Stimulated activated memory B cell treated with anti-CD40 and anti-IgM and Interleukin-4, amounts not matched to agents 10 μg/mL and 1 μg/mL and 100 μg/mL, for 72 hours (primary cell): Measurements from ENCODE around the gene FAT4.

Experiments used
- ATAC-seq: fragments of 150-1000 bp; cut with Tn5 transposase; 2 replicates; pipeline ENCODE4 v1.10.0; 2021
- H3K27ac Mint-ChIP-seq: one replicate; pipeline ENCODE4 v1.8.0; 2022; ENCODE audit warnings: mild to moderate bottlenecking, mixed read lengths
- H3K27me3 Mint-ChIP-seq: one replicate; pipeline ENCODE4 v1.8.0; 2022; ENCODE audit warnings: mixed read lengths
- H3K36me3 Mint-ChIP-seq: one replicate; pipeline ENCODE4 v1.8.0; 2022; ENCODE audit warnings: mixed read lengths
- H3K4me1 Mint-ChIP-seq: one replicate; pipeline ENCODE4 v1.8.0; 2022; ENCODE audit warnings: mixed read lengths
- H3K4me3 Mint-ChIP-seq: one replicate; pipeline ENCODE4 v1.8.0; 2022; ENCODE audit warnings: mild to moderate bottlenecking, moderate library complexity, mixed read lengths
- H3K9me3 Mint-ChIP-seq: one replicate; pipeline ENCODE4 v1.8.0; 2022; ENCODE audit warnings: mixed read lengths

Gene FAT4

GRCh38 chr4:125314676-125315575 lies at the start of gene FAT4:
TSS of gene FAT4 (plus strand) at chr4:125314955. CDS start at chr4:125316412, 1,457 bp downstream.
- peak; percentile 58 for ATAC-seq
- Mint-ChIP-seq H3K27ac (no peak within 1 kb of the TSS), H3K4me1 (peaks cover 32% of the 10 kb centered on the region)

GRCh38 chr4:125265846-125266245 lies 48.9 kb upstream of the FAT4 start:
- H3K9me3 Mint-ChIP-seq: peaks cover 2% of the 10 kb centered on the region
- H3K27me3 Mint-ChIP-seq: no peaks in the 10 kb centered on the region
- ATAC-seq: no peak
- H3K27ac Mint-ChIP-seq: no peak overlapping the region
- H3K4me1 Mint-ChIP-seq: no peaks in the 10 kb centered on the region
- H3K4me3 Mint-ChIP-seq: no peak overlapping the region
- no peaks in the 10 kb centered on the region for H3K36me3 Mint-ChIP-seq

More at GRCh38 chr4:125314676-125315575, at the start of gene FAT4:
- peak within 1 kb of the TSS; percentile 77 for H3K4me3 Mint-ChIP-seq
- H3K9me3 Mint-ChIP-seq: no peaks in the 10 kb centered on the region
- H3K27me3 Mint-ChIP-seq: peaks cover 58% of the 10 kb centered on the region
- no peaks in the 10 kb centered on the region for H3K36me3 Mint-ChIP-seq

- Mint-ChIP-seq H3K9me3 (peaks cover 2% of the 10 kb centered on the region), H3K27me3 (no peaks in the 10 kb centered on the region), H3K4me1 (no peaks in the 10 kb centered on the region), H3K36me3 (no peaks in the 10 kb centered on the region), H3K4me3 (no peak overlapping the region), H3K27ac (no peak overlapping the region)
- ATAC-seq: no peak
These were observed 47.7 kb upstream of the FAT4 start for GRCh38 chr4:125266901-125267604.

- Mint-ChIP-seq H3K9me3 (peaks cover 2% of the 10 kb centered on the region), H3K4me3 (no peak overlapping the region), H3K36me3 (no peaks in the 10 kb centered on the region), H3K27ac (no peak overlapping the region), H3K27me3 (no peaks in the 10 kb centered on the region), H3K4me1 (no peaks in the 10 kb centered on the region)
- ATAC-seq: no peak
These were observed 47.1 kb upstream of the FAT4 start for GRCh38 chr4:125267630-125268029.

GRCh38 chr4:125268068-125268755 lies 46.5 kb upstream of the FAT4 start:
- Mint-ChIP-seq H3K4me3 (no peak overlapping the region), H3K4me1 (no peaks in the 10 kb centered on the region), H3K27me3 (no peaks in the 10 kb centered on the region), H3K27ac (no peak overlapping the region), H3K9me3 (peaks cover 2% of the 10 kb centered on the region), H3K36me3 (no peaks in the 10 kb centered on the region)
- no peak for ATAC-seq

- H3K9me3 Mint-ChIP-seq: no peaks in the 10 kb centered on the region
- no peaks in the 10 kb centered on the region for H3K27me3 Mint-ChIP-seq
- no peak overlapping the region for H3K4me3 Mint-ChIP-seq
- H3K4me1 Mint-ChIP-seq: no peaks in the 10 kb centered on the region
- ATAC-seq: peak; percentile 9
- H3K27ac Mint-ChIP-seq: no peak overlapping the region
- no peaks in the 10 kb centered on the region for H3K36me3 Mint-ChIP-seq
These were observed 37.9 kb upstream of the FAT4 start for GRCh38 chr4:125276811-125277210.

GRCh38 chr4:125277790-125278189 lies 37.0 kb upstream of the FAT4 start:
- no peak for ATAC-seq
- H3K4me3 Mint-ChIP-seq: no peak overlapping the region

GRCh38 chr4:125280892-125281403 lies 33.8 kb upstream of the FAT4 start:
- ATAC-seq: peak; percentile 27
- Mint-ChIP-seq H3K36me3 (no peaks in the 10 kb centered on the region), H3K9me3 (no peaks in the 10 kb centered on the region), H3K4me1 (no peaks in the 10 kb centered on the region), H3K27ac (no peak overlapping the region), H3K27me3 (no peaks in the 10 kb centered on the region), H3K4me3 (no peak overlapping the region)

More at GRCh38 chr4:125277790-125278189, 37.0 kb upstream of the FAT4 start:
- H3K36me3 Mint-ChIP-seq: no peaks in the 10 kb centered on the region
- no peaks in the 10 kb centered on the region for H3K9me3 Mint-ChIP-seq
- H3K4me1 Mint-ChIP-seq: no peaks in the 10 kb centered on the region
- no peak overlapping the region for H3K27ac Mint-ChIP-seq
- no peaks in the 10 kb centered on the region for H3K27me3 Mint-ChIP-seq

- Mint-ChIP-seq H3K4me3 (no peak overlapping the region), H3K4me1 (no peaks in the 10 kb centered on the region), H3K27ac (no peak overlapping the region), H3K36me3 (no peaks in the 10 kb centered on the region), H3K27me3 (no peaks in the 10 kb centered on the region), H3K9me3 (no peaks in the 10 kb centered on the region)
- ATAC-seq: no peak
These were observed 31.0 kb upstream of the FAT4 start for GRCh38 chr4:125283707-125284279.

- ATAC-seq: no peak
- Mint-ChIP-seq H3K27ac (no peak overlapping the region), H3K4me3 (no peak overlapping the region), H3K4me1 (no peaks in the 10 kb centered on the region), H3K9me3 (peaks cover 8% of the 10 kb centered on the region), H3K27me3 (no peaks in the 10 kb centered on the region), H3K36me3 (no peaks in the 10 kb centered on the region)
These were observed 17.6 kb upstream of the FAT4 start for GRCh38 chr4:125297116-125297515.

- Mint-ChIP-seq H3K27me3 (no peaks in the 10 kb centered on the region), H3K36me3 (no peaks in the 10 kb centered on the region), H3K4me1 (no peaks in the 10 kb centered on the region), H3K9me3 (no peaks in the 10 kb centered on the region), H3K4me3 (no peak overlapping the region), H3K27ac (no peak overlapping the region)
- no peak for ATAC-seq
These were observed 11.7 kb upstream of the FAT4 start for GRCh38 chr4:125303058-125303457.

- no peak for ATAC-seq
- Mint-ChIP-seq H3K9me3 (no peaks in the 10 kb centered on the region), H3K27ac (no peak overlapping the region), H3K4me3 (no peak overlapping the region), H3K27me3 (no peaks in the 10 kb centered on the region), H3K36me3 (no peaks in the 10 kb centered on the region), H3K4me1 (no peaks in the 10 kb centered on the region)
These were observed 10.9 kb upstream of the FAT4 start for GRCh38 chr4:125303821-125304220.

- no peaks in the 10 kb centered on the region for H3K4me1 Mint-ChIP-seq
- H3K9me3 Mint-ChIP-seq: no peaks in the 10 kb centered on the region
- no peaks in the 10 kb centered on the region for H3K36me3 Mint-ChIP-seq
- no peak overlapping the region for H3K4me3 Mint-ChIP-seq
- no peak for ATAC-seq
- H3K27me3 Mint-ChIP-seq: no peaks in the 10 kb centered on the region
- no peak overlapping the region for H3K27ac Mint-ChIP-seq
These were observed 8.6 kb upstream of the FAT4 start for GRCh38 chr4:125306112-125306511.

GRCh38 chr4:125306533-125306932 lies 8.2 kb upstream of the FAT4 start:
- no peaks in the 10 kb centered on the region for H3K36me3 Mint-ChIP-seq
- no peaks in the 10 kb centered on the region for H3K27me3 Mint-ChIP-seq
- H3K4me3 Mint-ChIP-seq: no peak overlapping the region
- H3K9me3 Mint-ChIP-seq: no peaks in the 10 kb centered on the region
- no peaks in the 10 kb centered on the region for H3K4me1 Mint-ChIP-seq
- ATAC-seq: no peak
- H3K27ac Mint-ChIP-seq: no peak overlapping the region

- ATAC-seq: no peak
- H3K4me3 Mint-ChIP-seq: no peak overlapping the region
- peaks cover 33% of the 10 kb centered on the region for H3K27me3 Mint-ChIP-seq
- no peaks in the 10 kb centered on the region for H3K36me3 Mint-ChIP-seq
- peaks cover 28% of the 10 kb centered on the region for H3K4me1 Mint-ChIP-seq
- H3K9me3 Mint-ChIP-seq: no peaks in the 10 kb centered on the region
- no peak overlapping the region for H3K27ac Mint-ChIP-seq
These were observed 3.3 kb upstream of the FAT4 start for GRCh38 chr4:125311503-125311902.
